GM20000 (cell line): Measurements from ENCODE around the gene HOMER2.
A peak's percentile ranks its signal among the peaks of the same experiment; 100 is the strongest.
"Not testable (repeated sequence)": the region's sequence is repeated elsewhere in the genome, so short reads cannot be mapped to it uniquely, and the experiment has no call there.

Experiments
- DNase-seq: peaks from one replicate; pipeline ENCODE4 v3.0.0; 2012; ENCODE audit warnings: low spot score
- CTCF ChIP-seq: IDR thresholded peaks from 2 replicates; pipeline ENCODE4 v1.5.1; 2012; ENCODE audit warnings: mild to moderate bottlenecking, control low read depth; ENCODE audit errors: extremely low read depth, missing control alignments

The HOMER2 gene

GRCh38 chr15:82952158-82953081 is at the start of gene HOMER2:
TSS of gene HOMER2 (minus strand) at chr15:82952720. CDS start at chr15:82952535, 185 bp downstream.
- DNase-seq, result peak; percentile 61
- TF ChIP-seq CTCF, result no peak

GRCh38 chr15:83000672-83001031 is 48.1 kb upstream of the HOMER2 start:
- not testable (repeated sequence) for DNase-seq

GRCh38 chr15:82999905-83000671 is 47.6 kb upstream of the HOMER2 start:
- TF ChIP-seq CTCF, result no peak
- DNase-seq, result peak; percentile 76

- DNase-seq, result no peak
- TF ChIP-seq CTCF, result no peak
These were observed 46.9 kb upstream of the HOMER2 start for GRCh38 chr15:82999426-82999825.

- DNase-seq, result no peak
- no peak for TF ChIP-seq CTCF
These were observed 43.4 kb upstream of the HOMER2 start for GRCh38 chr15:82995938-82996337.

- DNase-seq, result no peak
- TF ChIP-seq CTCF, result no peak
These were observed 42.6 kb upstream of the HOMER2 start for GRCh38 chr15:82995076-82995475.

- TF ChIP-seq CTCF, result no peak
- DNase-seq, result no peak
These were observed 40.6 kb upstream of the HOMER2 start for GRCh38 chr15:82993144-82993543.
